Gastroesophageal sphincter (tissue), 4 donors: ENCODE measurements around the gene KRTAP10-3. TPM values are rescaled to one million over a fixed set of nuclear protein-coding genes. Genes with fewer than 3 reads are reported as not detected.

Experiments
- ATAC-seq: fragments of 150-250 bp; one replicate; pipeline ENCODE4 v1.9.1; 2016; ENCODE audit warnings: mild to moderate bottlenecking, moderate library complexity
- H3K27ac ChIP-seq, 4 donors: fragments of 200-600 bp; sonication (generic) in 3 of 4; 1 replicate in 3 of 4; 2 replicates in 1 of 4; pipeline ENCODE4 v1.5.1; 2016 to 2019
- H3K27me3 ChIP-seq: fragments of 200-600 bp; sonication (generic); one replicate; pipeline ENCODE4 v1.5.1; 2019
- H3K36me3 ChIP-seq, 2 donors: fragments of 200-600 bp; sonication (generic); one replicate each; pipeline ENCODE4 v1.5.1; 2019; ENCODE audit warnings: control low read depth in 1 of 2
- H3K4me1 ChIP-seq, 3 donors: fragments of 200-600 bp; sonication (generic); 1 replicate in 2 of 3; 2 replicates in 1 of 3; pipeline ENCODE4 v1.5.1; 2016 to 2019; ENCODE audit warnings: control low read depth in 2 of 3
- H3K4me3 ChIP-seq, 2 donors: fragments of 200-600 bp; sonication (generic); one replicate each; pipeline ENCODE4 v1.5.1; 2019; ENCODE audit warnings: mild to moderate bottlenecking in 1 of 2, moderate library complexity in 1 of 2
- H3K9me3 ChIP-seq, 3 donors: fragments of 200-600 bp; sonication (generic); one replicate each; pipeline ENCODE4 v1.5.1; 2017 to 2019; ENCODE audit warnings: control low read depth in 2 of 3
- CTCF ChIP-seq, 4 experiments: fragments of 200-600 bp in 2 of 4; fragments of 450-650 bp in 2 of 4; sonication (generic) in 1 of 4; IDR thresholded peaks; one replicate each; pipeline ENCODE4 v1.5.1; 2017 to 2019; ENCODE audit warnings: antibody characterized with exemption in 4 of 4, mild to moderate bottlenecking in 2 of 4, moderate library complexity in 2 of 4
- EP300 ChIP-seq: sonication (generic); formaldehyde crosslinking; IDR thresholded peaks from one replicate; pipeline ENCODE4 v1.6.1; 2017; ENCODE audit warnings: antibody characterized with exemption, mild to moderate bottlenecking
- POLR2A ChIP-seq, 2 donors: fragments of 450-650 bp; IDR thresholded peaks; one replicate each; pipeline ENCODE4 v1.6.1; 2017; ENCODE audit warnings: antibody characterized with exemption in 2 of 2, mild to moderate bottlenecking in 2 of 2, moderate library complexity in 1 of 2
- POLR2AphosphoS5 ChIP-seq: sonication (generic); formaldehyde crosslinking; IDR thresholded peaks from one replicate; pipeline ENCODE4 v1.6.1; 2017; ENCODE audit warnings: antibody characterized with exemption
- WGBS, 2 donors: methylation state at CpG; one replicate each; pipeline ENCODE4 v1.1.5; 2018; ENCODE audit warnings: low coverage in 1 of 2; 5-methylcytosine and 5-hydroxymethylcytosine counted together
- total RNA-seq, 4 donors: library from RNA; depleted of rRNA; stranded (reverse); fragments of >200 nt; gene quantifications; one replicate each; pipeline ENCODE4 v1.1.0, GENCODE V29; 2016

Gene KRTAP10-3
- total RNA-seq, 4 donors from 2014 or later = not detected

- no peaks in the 10 kb centered on the region for H3K9me3 ChIP-seq
- peaks cover 0 to 9% (median 5%) of the 10 kb centered on the region in 3 donors for H3K4me1 ChIP-seq
- H3K4me3 ChIP-seq = no peak overlapping the region
- TF ChIP-seq CTCF (IDR thresholded peaks at IDR 0.05) (no peak), POLR2AphosphoS5 (no peak), EP300 (no peak), POLR2A (IDR thresholded peaks at IDR 0.05) (no peak)
- WGBS, 2 donors = 35 to 73% methylated on average over 3 to 4 of the region's 11 CpGs
- H3K36me3 ChIP-seq = no peaks in the 10 kb centered on the region
- peaks cover 28% of the 10 kb centered on the region for H3K27me3 ChIP-seq
- no peak for ATAC-seq
- no peak overlapping the region for H3K27ac ChIP-seq
Measured at GRCh38 chr21:44514746-44515358, 43.7 kb downstream of the KRTAP10-3 start.

GRCh38 chr21:44514218-44514520 is 44.4 kb downstream of the KRTAP10-3 start:
- no peak for ATAC-seq
- WGBS, 2 donors = no CpG with 5 or more reads among the region's 7 CpGs
- no peaks in the 10 kb centered on the region for H3K36me3 ChIP-seq
- TF ChIP-seq EP300 = no peak
- TF ChIP-seq POLR2A (IDR thresholded peaks at IDR 0.05) = no peak
- no peak for TF ChIP-seq POLR2AphosphoS5
- no peak for TF ChIP-seq CTCF (IDR thresholded peaks at IDR 0.05)
- H3K27me3 ChIP-seq = peaks cover 33% of the 10 kb centered on the region
- H3K4me3 ChIP-seq = no peak overlapping the region
- no peaks in the 10 kb centered on the region for H3K9me3 ChIP-seq
- no peak overlapping the region for H3K27ac ChIP-seq
- H3K4me1 ChIP-seq = peaks cover 0 to 9% (median 5%) of the 10 kb centered on the region in 3 donors

- H3K36me3 ChIP-seq = no peaks in the 10 kb centered on the region
- peaks cover 38% of the 10 kb centered on the region for H3K27me3 ChIP-seq
- H3K27ac ChIP-seq = no peak overlapping the region
- no peak overlapping the region for H3K4me3 ChIP-seq
- WGBS, 2 donors = 70% methylated on average over 2 of the region's 15 CpGs; no CpG with 5 or more reads in 1 of the 2 donors
- TF ChIP-seq CTCF (IDR thresholded peaks at IDR 0.05) = no peak
- TF ChIP-seq POLR2AphosphoS5 = no peak
- no peak for TF ChIP-seq POLR2A (IDR thresholded peaks at IDR 0.05)
- ATAC-seq = no peak
- H3K9me3 ChIP-seq = no peaks in the 10 kb centered on the region
- peaks cover 0 to 9% (median 5%) of the 10 kb centered on the region in 3 donors for H3K4me1 ChIP-seq
Measured at GRCh38 chr21:44513389-44514217, 45.0 kb downstream of the KRTAP10-3 start.

DNA sequence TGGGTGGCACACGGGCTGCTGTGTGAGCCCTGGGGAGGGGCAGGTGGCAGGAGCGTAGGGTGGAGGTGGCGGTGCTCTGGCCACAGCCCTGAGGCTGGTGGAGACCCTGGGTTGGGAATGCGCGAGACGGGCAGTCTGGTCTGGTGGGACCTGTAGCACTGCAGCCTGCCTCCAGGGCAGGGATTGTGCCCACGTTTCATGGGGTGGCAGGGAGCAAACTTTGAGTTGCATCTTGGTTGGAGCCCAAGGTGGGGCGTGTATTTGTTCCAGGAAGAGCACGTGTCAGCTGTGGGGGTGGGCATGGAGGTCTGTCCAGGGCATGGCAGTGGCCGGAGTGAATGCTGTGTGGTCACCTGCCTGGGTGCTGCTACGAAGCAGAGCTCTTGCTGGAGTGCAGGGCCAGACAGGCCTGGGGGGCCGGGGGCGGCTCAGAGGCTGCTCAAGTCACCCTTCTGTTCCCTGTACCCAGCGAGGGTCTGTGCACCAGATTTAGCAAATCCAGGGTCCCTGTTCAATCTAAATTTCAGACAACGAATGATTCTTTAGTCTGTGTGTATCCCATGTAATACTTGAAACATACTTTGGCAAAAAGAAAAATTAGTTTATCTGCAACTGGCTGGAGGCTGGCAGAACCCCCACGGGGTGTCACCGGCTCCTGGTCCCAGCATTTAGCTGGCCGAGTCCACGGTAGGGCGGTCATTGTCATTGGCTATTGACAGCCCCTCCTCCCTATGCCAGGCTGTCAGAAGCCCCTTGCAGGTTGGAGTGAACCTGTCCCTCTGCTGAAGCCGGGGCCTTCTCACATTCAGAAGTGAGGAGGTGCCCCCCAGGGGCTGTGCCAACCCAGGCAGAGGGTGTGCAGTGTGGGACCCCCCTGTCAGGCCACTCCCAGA is 45.9 kb downstream of the KRTAP10-3 start:
- H3K36me3 ChIP-seq = no peaks in the 10 kb centered on the region
- 65 to 80% methylated on average over 4 to 5 of the region's 21 CpGs for WGBS, 2 donors
- ATAC-seq = no peak

More for the DNA sequence above, 45.9 kb downstream of the KRTAP10-3 start:
- H3K9me3 ChIP-seq = no peaks in the 10 kb centered on the region
- H3K4me3 ChIP-seq = no peak overlapping the region
- H3K27me3 ChIP-seq = peaks cover 47% of the 10 kb centered on the region
- H3K4me1 ChIP-seq = peaks cover 0 to 9% (median 5%) of the 10 kb centered on the region in 3 donors
- TF ChIP-seq POLR2AphosphoS5 (no peak), EP300 (no peak), POLR2A (IDR thresholded peaks at IDR 0.05) (no peak), CTCF (IDR thresholded peaks at IDR 0.05) (no peak)
- no peak overlapping the region for H3K27ac ChIP-seq
